ENCODE measurements around the gene NYNRIN.

Gene NYNRIN

DNA sequence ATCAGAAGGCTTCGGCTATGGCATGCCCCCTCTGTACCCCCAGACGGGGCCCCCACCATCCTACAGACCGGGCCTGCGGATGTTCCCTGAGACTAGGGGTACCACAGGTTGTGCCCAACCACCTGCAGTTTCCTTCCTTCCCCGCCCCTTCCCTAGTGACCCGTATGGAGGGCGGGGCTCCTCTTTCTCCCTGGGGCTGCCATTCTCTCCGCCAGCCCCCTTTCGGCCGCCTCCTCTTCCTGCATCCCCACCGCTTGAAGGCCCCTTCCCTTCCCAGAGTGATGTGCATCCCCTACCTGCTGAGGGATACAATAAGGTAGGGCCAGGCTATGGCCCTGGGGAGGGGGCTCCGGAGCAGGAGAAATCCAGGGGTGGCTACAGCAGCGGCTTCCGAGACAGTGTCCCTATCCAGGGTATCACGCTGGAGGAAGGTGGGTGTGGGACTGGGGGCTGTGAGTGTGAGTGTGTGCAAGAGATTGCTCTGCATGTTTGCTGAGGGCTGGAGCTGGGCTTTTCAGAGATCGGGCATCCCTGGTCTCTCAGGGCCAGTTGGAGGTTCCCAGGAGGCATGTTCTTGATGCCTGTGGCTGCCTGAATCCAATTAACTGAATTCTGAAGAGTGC, 22.2 kb upstream of the NYNRIN start:
- 68% methylated on average over 10 of the region's 16 CpGs for WGBS (ENCODE audit: insufficient coverage)
- POLR2A ChIA-PET: interaction anchor here (1.2 kb wide), 1 partner anchor 22 kb away, joined by 3 read pairs; the partner anchor contains the start of gene NYNRIN
- H3K4me1 ChIP-seq (ENCODE audit: control extremely low read depth in 1 of 4, control insufficient read depth in 4 of 4, insufficient read depth in 4 of 4, low read length in 3 of 4): peaks cover 0 to 17% (median 9%) of the 10 kb centered on the region in 4 experiments
- CTCF ChIA-PET: interaction anchor here (0.8 to 2.4 kb wide), 8 partner anchors 10 to 55 kb away, joined by 3 to 9 read pairs (median 4); no protein-coding TSS in a partner anchor
- no peaks in the 10 kb centered on the region for H3K36me3 ChIP-seq (ENCODE audit: control insufficient read depth in 4 of 4, insufficient read depth in 4 of 4, low read length in 3 of 4)
- H3K9me3 ChIP-seq (ENCODE audit: control extremely low read depth in 1 of 5, control insufficient read depth in 4 of 5, insufficient read depth in 2 of 5, low read depth in 1 of 5, low read length in 4 of 5): no peaks in the 10 kb centered on the region
- H3K27ac ChIP-seq (ENCODE audit: insufficient read depth in 1 of 2, low read depth in 1 of 2, low read length in 2 of 2, poor library complexity in 1 of 2, severe bottlenecking in 2 of 2): no peak overlapping the region
- no peaks in the 10 kb centered on the region for H3K27me3 ChIP-seq (replicated peaks in 2 of 5; ENCODE audit: control insufficient read depth in 4 of 5, insufficient read depth in 5 of 5, low read length in 4 of 5)
- no peak for DNase-seq
- H3K4me3 ChIP-seq (ENCODE audit: control insufficient read depth in 1 of 7, extremely low read depth in 1 of 7, insufficient read depth in 4 of 7, low read depth in 2 of 7, low read length in 6 of 7): no peak overlapping the region

DNA sequence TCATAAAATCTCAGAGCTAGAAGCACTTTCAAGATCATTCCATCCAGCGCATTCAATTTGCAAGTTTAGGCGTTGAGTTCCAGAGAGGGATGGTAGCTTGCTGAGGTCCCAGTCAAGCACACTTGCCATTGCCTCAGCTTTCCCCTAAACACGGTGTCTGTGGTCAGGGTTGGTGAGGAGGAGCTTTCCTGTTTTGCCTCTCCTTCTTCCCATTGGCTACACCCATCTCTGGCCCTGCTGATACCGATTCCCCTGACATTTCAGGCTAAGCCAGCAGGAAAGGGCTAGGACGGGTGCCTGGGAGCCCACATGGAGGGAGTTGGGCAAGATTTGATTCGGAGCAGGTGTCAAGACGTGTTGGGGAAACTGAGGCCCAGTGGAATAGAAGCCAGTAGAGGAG, 21.7 kb upstream of the NYNRIN start:
- POLR2A ChIA-PET: interaction anchor here (1.1 to 1.2 kb wide), 3 partner anchors 14 to 21 kb away, joined by 3 to 4 read pairs (median 3); partner anchors contain the start of gene NYNRIN
- 80% methylated on average over 6 of the region's 7 CpGs for WGBS (ENCODE audit: insufficient coverage)
- CTCF ChIA-PET: interaction anchor here (0.8 to 2.4 kb wide), 9 partner anchors 9 to 55 kb away, joined by 3 to 12 read pairs (median 5); no protein-coding TSS in a partner anchor

DNA sequence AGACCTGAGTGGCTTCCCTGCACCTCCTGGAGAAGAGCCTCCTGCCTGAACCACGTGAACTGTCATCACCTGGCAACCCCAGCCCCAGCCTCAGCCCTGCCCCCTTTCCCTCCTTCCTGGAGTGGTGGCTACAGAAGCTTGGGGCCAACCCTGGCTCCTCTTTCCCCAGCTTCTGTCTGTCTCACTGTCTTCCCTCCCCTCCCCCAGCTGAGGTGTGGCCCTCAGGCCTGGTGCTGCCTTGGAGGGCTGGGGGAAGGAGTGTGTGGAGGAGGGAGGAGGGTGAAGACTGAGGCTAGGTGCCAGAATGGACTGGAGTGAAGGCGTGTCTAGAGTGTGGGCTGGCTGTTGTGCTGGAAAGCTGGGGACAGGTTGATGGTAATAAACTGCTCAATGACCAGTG, 21.1 kb upstream of the NYNRIN start:
- no peak overlapping the region for H3K4me3 ChIP-seq (ENCODE audit: control insufficient read depth in 1 of 7, extremely low read depth in 1 of 7, insufficient read depth in 4 of 7, low read depth in 2 of 7, low read length in 6 of 7)
- no peak overlapping the region for H3K27ac ChIP-seq (ENCODE audit: insufficient read depth in 1 of 2, low read depth in 1 of 2, low read length in 2 of 2, poor library complexity in 1 of 2, severe bottlenecking in 2 of 2)
- H3K4me1 ChIP-seq (ENCODE audit: control extremely low read depth in 1 of 4, control insufficient read depth in 4 of 4, insufficient read depth in 4 of 4, low read length in 3 of 4): peaks cover 0 to 17% (median 9%) of the 10 kb centered on the region in 4 experiments
- POLR2A ChIA-PET: interaction anchor here (1.1 to 1.2 kb wide), 3 partner anchors 14 to 21 kb away, joined by 3 to 4 read pairs (median 3); partner anchors contain the start of gene NYNRIN
- WGBS (ENCODE audit: insufficient coverage): 95% methylated on average over 2 of the region's 2 CpGs
- no peak for DNase-seq
- H3K9me3 ChIP-seq (ENCODE audit: control extremely low read depth in 1 of 5, control insufficient read depth in 4 of 5, insufficient read depth in 2 of 5, low read depth in 1 of 5, low read length in 4 of 5): no peaks in the 10 kb centered on the region
- CTCF ChIA-PET: interaction anchor here (1.2 to 2.4 kb wide), 7 partner anchors 8 to 32 kb away, joined by 4 to 12 read pairs (median 7); no protein-coding TSS in a partner anchor
- H3K27me3 ChIP-seq (replicated peaks in 2 of 5; ENCODE audit: control insufficient read depth in 4 of 5, insufficient read depth in 5 of 5, low read length in 4 of 5): no peaks in the 10 kb centered on the region
- H3K36me3 ChIP-seq (ENCODE audit: control insufficient read depth in 4 of 4, insufficient read depth in 4 of 4, low read length in 3 of 4): no peaks in the 10 kb centered on the region

More for the DNA sequence above, 21.7 kb upstream of the NYNRIN start:
- Histone ChIP-seq H3K4me1 (ENCODE audit: control extremely low read depth in 1 of 4, control insufficient read depth in 4 of 4, insufficient read depth in 4 of 4, low read length in 3 of 4) (peaks cover 0 to 17% (median 9%) of the 10 kb centered on the region in 4 experiments), H3K27me3 (replicated peaks in 2 of 5; ENCODE audit: control insufficient read depth in 4 of 5, insufficient read depth in 5 of 5, low read length in 4 of 5) (no peaks in the 10 kb centered on the region), H3K36me3 (ENCODE audit: control insufficient read depth in 4 of 4, insufficient read depth in 4 of 4, low read length in 3 of 4) (no peaks in the 10 kb centered on the region), H3K27ac (ENCODE audit: insufficient read depth in 1 of 2, low read depth in 1 of 2, low read length in 2 of 2, poor library complexity in 1 of 2, severe bottlenecking in 2 of 2) (no peak overlapping the region), H3K9me3 (ENCODE audit: control extremely low read depth in 1 of 5, control insufficient read depth in 4 of 5, insufficient read depth in 2 of 5, low read depth in 1 of 5, low read length in 4 of 5) (no peaks in the 10 kb centered on the region), H3K4me3 (ENCODE audit: control insufficient read depth in 1 of 7, extremely low read depth in 1 of 7, insufficient read depth in 4 of 7, low read depth in 2 of 7, low read length in 6 of 7) (no peak overlapping the region)
- no peak for DNase-seq

DNA sequence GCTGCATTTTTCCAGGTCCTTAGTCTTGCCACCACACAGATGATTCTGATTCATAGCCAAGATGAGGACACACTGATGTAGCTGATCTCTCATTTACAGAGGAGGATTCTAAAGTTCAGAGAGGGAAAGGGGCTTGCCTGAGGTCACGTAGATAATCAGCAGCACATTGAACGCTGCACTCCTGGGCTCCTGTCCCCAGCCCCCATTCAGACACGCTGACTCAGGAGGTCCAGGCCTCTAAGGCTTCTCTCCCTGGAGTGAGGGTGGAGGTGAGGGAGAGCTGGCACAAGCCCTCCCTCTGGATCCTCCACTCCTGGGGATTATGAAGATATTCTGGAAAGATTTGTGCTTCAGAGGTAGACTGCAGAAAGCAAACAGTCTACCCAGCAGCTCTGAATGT, 20.5 kb upstream of the NYNRIN start:
- Histone ChIP-seq H3K27me3 (replicated peaks in 2 of 5; ENCODE audit: control insufficient read depth in 4 of 5, insufficient read depth in 5 of 5, low read length in 4 of 5) (no peaks in the 10 kb centered on the region), H3K4me1 (ENCODE audit: control extremely low read depth in 1 of 4, control insufficient read depth in 4 of 4, insufficient read depth in 4 of 4, low read length in 3 of 4) (peaks cover 0 to 17% (median 9%) of the 10 kb centered on the region in 4 experiments), H3K4me3 (ENCODE audit: control insufficient read depth in 1 of 7, extremely low read depth in 1 of 7, insufficient read depth in 4 of 7, low read depth in 2 of 7, low read length in 6 of 7) (no peak overlapping the region), H3K36me3 (ENCODE audit: control insufficient read depth in 4 of 4, insufficient read depth in 4 of 4, low read length in 3 of 4) (no peaks in the 10 kb centered on the region), H3K9me3 (ENCODE audit: control extremely low read depth in 1 of 5, control insufficient read depth in 4 of 5, insufficient read depth in 2 of 5, low read depth in 1 of 5, low read length in 4 of 5) (no peaks in the 10 kb centered on the region), H3K27ac (ENCODE audit: insufficient read depth in 1 of 2, low read depth in 1 of 2, low read length in 2 of 2, poor library complexity in 1 of 2, severe bottlenecking in 2 of 2) (no peak overlapping the region)
- ChIA-PET CTCF (interaction anchor here (1.2 to 2.6 kb wide), 10 partner anchors 8 to 95 kb away, joined by 4 to 12 read pairs (median 8); no protein-coding TSS in a partner anchor), POLR2A (interaction anchor here (1.2 kb wide), 1 partner anchor 17 kb away, joined by 4 read pairs; no protein-coding TSS in a partner anchor)
- WGBS (ENCODE audit: insufficient coverage): no CpG with 5 or more reads among the region's 3 CpGs
- DNase-seq: no peak

- H3K27ac ChIP-seq (ENCODE audit: insufficient read depth in 1 of 2, low read depth in 1 of 2, low read length in 2 of 2, poor library complexity in 1 of 2, severe bottlenecking in 2 of 2): no peak overlapping the region
- no peak overlapping the region for H3K4me3 ChIP-seq (ENCODE audit: control insufficient read depth in 1 of 7, extremely low read depth in 1 of 7, insufficient read depth in 4 of 7, low read depth in 2 of 7, low read length in 6 of 7)
- no peaks in the 10 kb centered on the region for H3K9me3 ChIP-seq (ENCODE audit: control extremely low read depth in 1 of 5, control insufficient read depth in 4 of 5, insufficient read depth in 2 of 5, low read depth in 1 of 5, low read length in 4 of 5)
- WGBS (ENCODE audit: insufficient coverage): 99% methylated on average over 7 of the region's 7 CpGs
- ChIA-PET POLR2A (interaction anchor here (1.1 kb wide), 1 partner anchor 14 kb away, joined by 4 read pairs; no protein-coding TSS in a partner anchor), CTCF (interaction anchor here (0.6 to 2.6 kb wide), 13 partner anchors 9 to 96 kb away, joined by 3 to 12 read pairs (median 6); no protein-coding TSS in a partner anchor)
- H3K4me1 ChIP-seq (ENCODE audit: control extremely low read depth in 1 of 4, control insufficient read depth in 4 of 4, insufficient read depth in 4 of 4, low read length in 3 of 4): peaks cover 0 to 17% (median 9%) of the 10 kb centered on the region in 4 experiments
- H3K36me3 ChIP-seq (ENCODE audit: control insufficient read depth in 4 of 4, insufficient read depth in 4 of 4, low read length in 3 of 4): no peaks in the 10 kb centered on the region
- DNase-seq: no peak
- no peaks in the 10 kb centered on the region for H3K27me3 ChIP-seq (replicated peaks in 2 of 5; ENCODE audit: control insufficient read depth in 4 of 5, insufficient read depth in 5 of 5, low read length in 4 of 5)
These were observed 19.6 kb upstream of the NYNRIN start for GRCh38 chr14:24378981-24379906.

DNA sequence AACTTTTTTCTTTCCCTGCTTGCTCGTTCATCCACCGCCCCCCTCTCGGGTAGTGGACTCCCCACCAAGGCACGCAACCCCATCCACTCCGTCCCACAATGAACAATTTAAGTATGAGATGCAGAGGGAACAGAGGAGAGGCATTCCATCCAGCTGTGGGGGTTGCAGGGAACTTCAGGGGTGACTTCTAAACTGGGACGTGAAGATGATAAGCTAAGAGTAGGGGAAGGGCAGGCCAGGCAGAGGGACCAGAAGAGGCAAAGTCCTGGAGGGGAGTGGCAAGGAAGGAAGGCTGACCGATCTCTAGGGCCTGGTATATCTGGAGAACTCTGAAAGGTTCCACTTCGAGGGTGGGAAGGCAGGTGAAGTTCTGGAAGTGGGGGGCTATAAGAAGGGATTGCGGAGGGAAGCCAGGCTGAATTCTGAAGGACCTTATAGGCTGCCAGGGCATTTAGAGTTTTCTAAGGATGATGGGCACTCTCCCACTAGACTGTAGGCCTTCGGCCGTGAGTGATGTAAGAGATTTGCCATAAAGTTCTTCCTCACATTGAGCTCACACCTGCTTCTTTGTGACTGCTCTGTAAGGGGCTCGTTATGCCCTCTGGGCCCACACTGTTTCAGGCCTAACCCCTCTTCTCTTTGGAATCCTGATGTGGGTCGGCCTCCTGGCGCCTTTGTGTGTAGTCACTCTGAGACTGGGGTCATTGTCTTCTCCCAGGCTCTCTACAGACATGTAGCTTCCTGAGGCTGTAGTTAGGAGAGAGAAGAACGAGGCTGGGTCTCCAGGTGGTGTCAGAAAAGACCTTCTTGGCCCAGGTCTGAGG, 18.7 kb upstream of the NYNRIN start:
- peaks cover 0 to 17% (median 9%) of the 10 kb centered on the region in 4 experiments for H3K4me1 ChIP-seq (ENCODE audit: control extremely low read depth in 1 of 4, control insufficient read depth in 4 of 4, insufficient read depth in 4 of 4, low read length in 3 of 4)
- no peak overlapping the region for H3K4me3 ChIP-seq (ENCODE audit: control insufficient read depth in 1 of 7, extremely low read depth in 1 of 7, insufficient read depth in 4 of 7, low read depth in 2 of 7, low read length in 6 of 7)
- H3K36me3 ChIP-seq (ENCODE audit: control insufficient read depth in 4 of 4, insufficient read depth in 4 of 4, low read length in 3 of 4): no peaks in the 10 kb centered on the region
- DNase-seq: no peak
- no peaks in the 10 kb centered on the region for H3K27me3 ChIP-seq (replicated peaks in 2 of 5; ENCODE audit: control insufficient read depth in 4 of 5, insufficient read depth in 5 of 5, low read length in 4 of 5)
- ChIA-PET POLR2A (interaction anchor here (1.1 kb wide), 1 partner anchor 13 kb away, joined by 4 read pairs; no protein-coding TSS in a partner anchor), CTCF (interaction anchor here (0.6 to 2.6 kb wide), 9 partner anchors 8 to 47 kb away, joined by 3 to 10 read pairs (median 5); no protein-coding TSS in a partner anchor)
- WGBS (ENCODE audit: insufficient coverage): 90% methylated on average over 8 of the region's 15 CpGs
- no peaks in the 10 kb centered on the region for H3K9me3 ChIP-seq (ENCODE audit: control extremely low read depth in 1 of 5, control insufficient read depth in 4 of 5, insufficient read depth in 2 of 5, low read depth in 1 of 5, low read length in 4 of 5)
- H3K27ac ChIP-seq (ENCODE audit: insufficient read depth in 1 of 2, low read depth in 1 of 2, low read length in 2 of 2, poor library complexity in 1 of 2, severe bottlenecking in 2 of 2): no peak overlapping the region
